Osteoblast (primary cell): ENCODE measurements around the gene SNRPF. TPM values are rescaled to one million over a fixed set of nuclear protein-coding genes. Genes with fewer than 3 reads are reported as not detected.

Source experiments
- DNase-seq: peaks from one replicate; pipeline ENCODE4 v3.0.0; 2011; ENCODE audit warnings: low spot score, mixed read lengths; ENCODE audit not compliant: insufficient read length; ENCODE audit errors: missing footprints
- H2AFZ ChIP-seq: 2 replicates; pipeline ENCODE4 v1.6.0; 2011; ENCODE audit warnings: mild to moderate bottlenecking, low read length
- H3K27ac ChIP-seq: 2 replicates; pipeline ENCODE4 v1.5.1; 2011; ENCODE audit warnings: mild to moderate bottlenecking, low read depth, low read length, moderate library complexity
- H3K27me3 ChIP-seq: 2 replicates; pipeline ENCODE4 v1.6.0; 2012; ENCODE audit warnings: mild to moderate bottlenecking, control low read depth, inconsistent platforms, low read length, moderate library complexity; ENCODE audit not compliant: insufficient read depth
- H3K36me3 ChIP-seq: 2 replicates; pipeline ENCODE4 v1.5.1; 2011; ENCODE audit warnings: mild to moderate bottlenecking, low read length, control low read depth, moderate library complexity; ENCODE audit not compliant: insufficient read depth
- H3K4me1 ChIP-seq: 2 replicates; pipeline ENCODE4 v1.5.1; 2011; ENCODE audit warnings: mild to moderate bottlenecking, low read length, control low read depth, moderate library complexity; ENCODE audit not compliant: insufficient read depth
- H3K4me2 ChIP-seq: 2 replicates; pipeline ENCODE4 v1.6.0; 2011; ENCODE audit warnings: mild to moderate bottlenecking, low read length; ENCODE audit not compliant: insufficient read depth
- H3K4me3 ChIP-seq: fragments of 200-600 bp; sonication (generic); 3 replicates; pipeline ENCODE4 v1.5.1; 2012; ENCODE audit warnings: mild to moderate bottlenecking, low read length, inconsistent platforms; ENCODE audit not compliant: insufficient read depth
- H3K79me2 ChIP-seq: 2 replicates; pipeline ENCODE4 v1.6.0; 2012; ENCODE audit warnings: mild to moderate bottlenecking, low read length, control low read depth, inconsistent platforms; ENCODE audit not compliant: insufficient read depth
- H3K9me3 ChIP-seq: 2 replicates; pipeline ENCODE4 v1.5.1; 2011; ENCODE audit warnings: low read depth, low read length, control low read depth
- H4K20me1 ChIP-seq: 2 replicates; pipeline ENCODE4 v1.6.0; 2012; ENCODE audit warnings: mild to moderate bottlenecking, low read length, control low read depth; ENCODE audit not compliant: insufficient read depth
- total RNA-seq: library from RNA; depleted of rRNA; stranded (reverse); fragments of >200 nt; gene quantifications from 2 replicates; pipeline ENCODE4 v1.2.3, GENCODE V29; 2012
- TF ChIP-seq, protein P1 (sequence below): IDR thresholded peaks from 2 replicates; pipeline ENCODE4 v1.5.1; 2011; ENCODE audit warnings: mild to moderate bottlenecking, low read depth, low read length, moderate library complexity; ENCODE audit errors: extremely low read depth

Gene SNRPF
- total RNA-seq, 1 donor: 6.2 TPM

GRCh38 chr12:95909871-95910270, 51.1 kb downstream of the SNRPF start:
- no peak overlapping the region for H2AFZ ChIP-seq
- peaks cover 10% of the 10 kb centered on the region for H3K27me3 ChIP-seq
- no peaks in the 10 kb centered on the region for H3K9me3 ChIP-seq
- no peak overlapping the region for H3K27ac ChIP-seq
- TF ChIP-seq, protein P1, sequence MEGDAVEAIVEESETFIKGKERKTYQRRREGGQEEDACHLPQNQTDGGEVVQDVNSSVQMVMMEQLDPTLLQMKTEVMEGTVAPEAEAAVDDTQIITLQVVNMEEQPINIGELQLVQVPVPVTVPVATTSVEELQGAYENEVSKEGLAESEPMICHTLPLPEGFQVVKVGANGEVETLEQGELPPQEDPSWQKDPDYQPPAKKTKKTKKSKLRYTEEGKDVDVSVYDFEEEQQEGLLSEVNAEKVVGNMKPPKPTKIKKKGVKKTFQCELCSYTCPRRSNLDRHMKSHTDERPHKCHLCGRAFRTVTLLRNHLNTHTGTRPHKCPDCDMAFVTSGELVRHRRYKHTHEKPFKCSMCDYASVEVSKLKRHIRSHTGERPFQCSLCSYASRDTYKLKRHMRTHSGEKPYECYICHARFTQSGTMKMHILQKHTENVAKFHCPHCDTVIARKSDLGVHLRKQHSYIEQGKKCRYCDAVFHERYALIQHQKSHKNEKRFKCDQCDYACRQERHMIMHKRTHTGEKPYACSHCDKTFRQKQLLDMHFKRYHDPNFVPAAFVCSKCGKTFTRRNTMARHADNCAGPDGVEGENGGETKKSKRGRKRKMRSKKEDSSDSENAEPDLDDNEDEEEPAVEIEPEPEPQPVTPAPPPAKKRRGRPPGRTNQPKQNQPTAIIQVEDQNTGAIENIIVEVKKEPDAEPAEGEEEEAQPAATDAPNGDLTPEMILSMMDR: no peak
- H3K4me2 ChIP-seq: no peak overlapping the region
- H3K79me2 ChIP-seq: no peaks in the 10 kb centered on the region
- no peak overlapping the region for H3K4me3 ChIP-seq
- H4K20me1 ChIP-seq: no peaks in the 10 kb centered on the region
- H3K4me1 ChIP-seq: peaks cover 2% of the 10 kb centered on the region
- H3K36me3 ChIP-seq: no peaks in the 10 kb centered on the region
- DNase-seq: no peak

Other genes starting within 250 kb of the SNRPF start
- gene NTN4, start 68.2 kb upstream of the SNRPF start, total RNA-seq: 45.1 and 47.8 TPM in 2 replicates
- gene CCDC38, start 83.7 kb downstream of the SNRPF start, total RNA-seq: under 0.01 TPM in 2 replicates
- gene AMDHD1, start 84.4 kb downstream of the SNRPF start, total RNA-seq: 0.29 and 0.36 TPM in 2 replicates
- gene HAL, start 137.4 kb downstream of the SNRPF start, total RNA-seq: 0.29 and 0.36 TPM in 2 replicates
- 73.8 and 83.4 TPM in 2 replicates for gene LTA4H, start 176.6 kb downstream of the SNRPF start, total RNA-seq